ENCODE data around the gene PA2G4.

DNA sequence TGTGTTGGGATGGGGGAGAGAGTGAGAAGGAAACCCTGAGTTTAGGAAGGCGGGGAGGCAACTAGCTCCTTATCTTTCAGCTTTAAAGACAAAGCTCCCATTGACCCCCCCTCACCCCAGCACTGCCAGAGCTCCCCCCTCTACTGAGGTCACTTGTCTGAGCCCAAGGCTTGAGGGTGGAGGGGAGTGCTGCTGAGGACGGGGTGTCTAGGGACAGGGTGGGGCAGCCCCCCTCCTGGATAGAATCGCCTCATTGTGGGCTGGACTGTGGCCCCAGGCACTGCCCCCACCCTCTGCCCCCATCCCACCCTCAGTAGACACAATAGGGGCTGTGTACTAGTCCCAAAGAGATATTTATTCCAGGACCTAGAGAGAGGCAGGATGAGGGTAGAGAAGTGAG lies 21.4 kb upstream of the PA2G4 start:
- TF ChIP-seq GATA2 (IDR thresholded peaks at IDR 0.05; ENCODE audit: low read depth, low read length) (no peak), GATA3 (IDR thresholded peaks at IDR 0.05; ENCODE audit: low read depth, low read length) (no peak)

Measured in SH-SY5Y (cell line).